HG03159 (cell line): ENCODE data around the gene MAGI3.
"Not testable (repeated sequence)": the region's sequence is repeated elsewhere in the genome, so short reads cannot be mapped to it uniquely, and the experiment has no call there.

Experiments used
- ATAC-seq: cut with Tn5 transposase; IDR thresholded peaks from one replicate; pipeline ENCODE4 v1.9.1; 2021; ENCODE audit warnings: mild to moderate bottlenecking, moderate library complexity; ENCODE audit not compliant: unreplicated experiment

MAGI3 gene

DNA sequence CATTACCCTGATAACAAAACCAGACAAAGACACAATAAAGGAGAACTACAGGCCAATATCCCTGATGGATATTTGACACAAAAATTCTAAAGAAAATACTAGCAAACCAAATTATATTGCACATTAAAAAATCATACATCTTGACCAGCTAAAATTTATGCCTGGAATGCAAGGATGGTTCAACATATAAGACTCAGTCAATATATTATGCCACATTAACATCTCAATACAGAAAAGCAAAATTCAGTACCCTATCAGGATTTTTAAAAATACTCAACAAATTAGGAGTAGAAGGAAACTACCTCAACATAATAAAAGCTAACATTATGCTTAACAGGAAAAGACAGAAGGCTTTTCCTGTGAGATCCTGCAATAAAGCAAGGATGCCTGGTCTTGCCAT, 177.1 kb downstream of the MAGI3 start:
- ATAC-seq = no peak

DNA sequence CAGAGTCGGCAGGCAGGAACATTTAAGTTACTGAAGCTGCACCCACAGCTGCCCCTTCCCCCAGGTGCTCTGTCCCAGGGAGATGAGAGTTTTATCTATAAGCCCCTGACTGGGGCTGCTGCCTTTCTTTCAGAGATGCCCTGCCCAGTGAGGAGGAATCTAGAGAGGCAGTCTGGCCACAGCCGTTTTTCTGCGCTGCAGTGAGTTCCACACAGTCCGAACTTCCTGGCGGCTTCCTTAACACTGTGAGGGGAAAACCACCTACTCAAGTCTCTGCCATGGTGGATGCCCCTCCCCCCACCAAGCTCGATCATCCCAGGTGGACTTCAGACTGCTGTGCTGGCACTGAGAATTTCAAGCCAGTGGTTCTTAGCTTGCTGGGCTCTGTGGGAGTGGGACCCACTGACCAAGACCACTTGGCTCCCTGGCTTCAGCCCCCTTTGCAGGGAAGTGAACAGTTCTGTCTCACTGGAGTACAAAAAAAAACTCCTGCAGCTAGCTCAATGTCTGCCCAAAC, 185.5 kb downstream of the MAGI3 start:
- not testable (repeated sequence) for ATAC-seq

DNA sequence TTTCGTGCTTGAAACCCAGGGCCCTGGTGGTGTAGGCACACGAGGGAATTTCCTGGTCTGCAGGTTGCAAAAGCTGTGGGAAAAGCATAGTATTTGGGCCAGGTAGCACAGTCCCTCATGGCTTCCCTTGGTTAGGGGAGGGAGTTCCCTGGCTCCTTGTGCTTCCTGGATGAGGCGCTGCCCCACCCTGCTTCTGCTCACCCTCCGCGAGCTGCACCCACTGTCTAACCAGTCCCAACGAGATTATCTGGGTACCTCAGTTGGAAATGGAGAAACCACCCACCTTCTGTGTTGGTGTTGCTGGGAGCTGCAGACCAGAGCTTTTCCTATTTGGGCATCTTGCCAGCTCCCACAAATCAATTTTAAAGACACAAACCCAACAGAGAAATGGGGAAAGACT, 186.0 kb downstream of the MAGI3 start:
- ATAC-seq = no peak

DNA sequence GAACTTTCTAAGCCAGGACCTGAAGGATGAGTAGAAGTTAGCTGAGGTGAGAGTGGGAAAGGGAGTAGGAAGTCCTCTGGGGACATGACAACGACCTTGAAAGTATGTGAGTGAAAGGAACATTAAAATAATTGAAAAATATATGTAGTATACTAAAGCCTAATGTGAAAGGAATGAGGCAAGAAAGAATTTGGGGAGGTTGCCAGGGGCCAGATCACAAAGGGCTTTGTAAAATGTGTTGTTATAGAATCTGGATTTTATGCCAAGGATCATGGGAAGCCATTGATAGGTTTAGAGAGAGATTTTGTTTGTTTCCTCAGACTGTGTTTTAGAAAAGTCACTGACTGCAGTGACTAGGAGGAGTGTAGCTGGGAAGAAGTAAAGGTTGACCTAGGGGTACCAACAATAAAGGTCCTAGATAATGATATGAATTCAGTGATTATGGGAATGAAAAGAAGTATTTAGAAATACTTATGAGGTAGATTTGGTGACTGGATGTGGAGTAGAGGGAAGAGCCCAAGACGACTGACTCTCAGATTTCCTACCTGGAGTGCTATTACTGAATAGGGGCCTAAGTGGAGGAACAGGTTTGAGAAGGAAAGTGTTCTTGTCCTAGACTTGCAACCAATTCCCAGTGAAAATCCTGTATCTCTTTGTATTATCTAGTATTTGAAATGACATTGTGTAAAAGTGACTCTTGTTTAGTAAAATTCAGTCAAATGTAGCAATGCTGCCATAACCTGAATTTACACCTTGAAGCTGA, 189.1 kb downstream of the MAGI3 start:
- ATAC-seq = no peak

DNA sequence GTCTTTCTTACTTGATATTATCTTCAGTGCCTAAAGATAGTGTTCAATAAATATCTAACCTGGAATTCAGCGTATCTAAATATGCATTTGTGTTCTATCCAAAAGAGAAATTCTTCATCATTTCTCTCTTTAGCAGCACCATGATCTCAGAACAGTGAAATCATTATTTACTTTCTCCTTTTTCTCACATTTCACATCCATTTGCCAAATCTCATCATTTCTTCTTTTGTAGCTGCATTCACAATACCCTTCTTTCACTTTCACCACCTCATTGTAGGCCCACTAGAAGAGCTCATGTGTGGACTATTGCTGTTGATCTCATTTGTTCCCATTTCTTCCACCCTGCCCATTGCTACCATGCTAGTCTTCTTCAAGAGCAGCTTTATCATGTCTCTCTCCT, 191.0 kb downstream of the MAGI3 start:
- ATAC-seq = no peak

DNA sequence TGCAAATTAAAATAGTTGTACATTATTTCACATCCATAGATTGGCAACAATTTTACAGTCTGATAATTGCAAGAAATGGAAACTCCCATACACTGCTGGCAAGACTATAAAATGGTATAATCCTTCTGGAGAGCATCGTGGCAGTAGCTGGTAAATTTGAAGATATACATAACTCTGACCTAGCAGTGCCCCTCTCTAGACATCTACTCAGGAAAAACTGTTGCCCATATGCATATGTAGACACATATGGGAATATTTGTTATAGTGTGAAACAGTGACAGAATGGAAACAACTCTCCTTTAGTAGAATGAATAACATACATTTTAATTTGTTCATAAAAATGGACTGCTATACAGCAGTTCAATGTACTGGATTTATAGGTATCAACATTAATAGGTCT, 191.8 kb downstream of the MAGI3 start:
- no peak for ATAC-seq

DNA sequence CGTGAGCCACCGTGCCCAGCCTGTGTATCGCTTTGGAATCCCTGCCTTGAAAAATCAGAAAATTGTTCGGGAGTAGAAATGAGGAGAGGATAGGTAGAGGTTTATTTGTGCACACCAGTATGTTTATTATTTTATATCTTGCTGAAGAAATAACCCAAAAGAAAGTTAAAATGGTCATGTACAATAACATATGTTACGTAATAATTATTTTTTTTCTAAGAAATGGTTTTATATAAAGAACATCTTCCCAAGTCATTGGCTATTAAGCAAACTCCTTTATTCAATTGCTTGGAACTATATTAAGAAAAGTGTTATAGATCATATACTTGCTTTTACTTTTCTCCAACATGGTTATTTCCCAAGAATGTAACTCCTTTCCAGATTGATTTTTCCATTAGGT, 197.2 kb downstream of the MAGI3 start:
- no peak for ATAC-seq

DNA sequence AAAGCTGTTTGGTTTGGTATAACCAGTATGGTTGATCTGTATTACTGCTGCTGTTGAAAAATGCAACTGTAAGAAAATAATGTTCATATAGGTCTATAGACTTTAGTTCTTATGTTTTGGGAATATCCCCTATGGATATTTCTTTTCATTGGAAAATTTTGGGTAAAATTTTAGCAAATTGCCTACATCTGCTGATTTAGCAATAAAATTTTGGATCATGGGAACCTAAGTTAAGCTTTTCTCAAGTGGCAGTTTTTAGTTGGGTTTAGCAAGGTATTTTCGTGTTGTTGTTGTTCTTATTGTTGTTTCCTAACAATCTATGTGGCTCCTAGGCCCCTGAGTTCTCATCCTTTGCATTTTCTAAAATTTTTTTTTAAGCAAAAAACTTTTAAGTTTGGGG, 201.9 kb downstream of the MAGI3 start:
- ATAC-seq = no peak

DNA sequence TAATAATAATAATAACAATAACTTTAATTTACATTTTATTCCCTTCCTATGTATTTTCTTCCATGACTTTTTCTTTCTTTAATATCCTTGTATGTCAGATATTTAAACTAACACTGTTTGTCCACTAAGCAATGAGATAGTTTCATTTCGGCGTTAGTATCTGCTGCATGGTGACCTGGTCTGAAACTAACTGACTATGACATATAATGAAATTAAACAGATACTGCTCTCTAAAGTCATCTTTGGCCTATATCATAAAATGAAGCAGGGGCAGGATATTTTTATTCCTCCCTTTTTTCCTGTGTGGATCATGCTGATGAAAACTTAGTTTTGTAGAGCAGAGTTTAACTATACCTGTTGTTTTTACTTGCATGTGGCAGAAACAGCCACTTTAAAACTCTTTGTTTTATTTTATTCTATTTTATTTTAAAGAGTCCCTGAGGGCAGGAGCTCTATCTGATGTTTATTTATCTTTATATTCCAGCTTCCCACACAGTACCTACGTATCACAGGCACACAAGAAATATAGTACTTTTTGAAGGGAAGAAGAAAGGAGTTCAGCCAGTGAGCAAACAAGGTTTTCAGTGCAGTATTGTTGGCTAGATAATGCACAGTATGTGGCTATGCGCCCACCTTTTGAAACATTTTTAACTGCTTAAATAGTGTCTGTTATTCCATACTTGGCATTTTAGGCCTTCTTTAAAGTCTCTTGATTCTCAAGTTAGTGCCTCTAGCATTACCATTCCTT, 203.4 kb downstream of the MAGI3 start:
- ATAC-seq = no peak

DNA sequence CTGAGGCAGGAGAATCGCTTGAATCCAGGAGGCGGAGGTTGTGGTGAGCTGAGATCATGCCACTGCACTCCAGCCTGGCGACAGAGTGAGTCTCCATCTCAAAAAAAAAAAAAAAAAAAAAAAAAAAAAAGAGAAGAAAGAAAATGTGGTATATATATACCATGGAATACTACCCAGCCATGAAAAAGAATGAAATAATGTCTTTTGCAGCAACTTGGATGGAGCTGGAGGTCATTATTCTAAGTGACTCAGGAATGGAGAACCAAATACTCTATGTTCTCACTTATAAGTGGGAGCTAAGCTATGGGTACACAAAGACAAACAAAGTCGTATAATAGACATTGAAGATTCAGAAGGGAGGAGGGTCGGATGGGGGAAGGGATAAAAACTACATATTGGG, 214.2 kb downstream of the MAGI3 start:
- not testable (repeated sequence) for ATAC-seq

DNA sequence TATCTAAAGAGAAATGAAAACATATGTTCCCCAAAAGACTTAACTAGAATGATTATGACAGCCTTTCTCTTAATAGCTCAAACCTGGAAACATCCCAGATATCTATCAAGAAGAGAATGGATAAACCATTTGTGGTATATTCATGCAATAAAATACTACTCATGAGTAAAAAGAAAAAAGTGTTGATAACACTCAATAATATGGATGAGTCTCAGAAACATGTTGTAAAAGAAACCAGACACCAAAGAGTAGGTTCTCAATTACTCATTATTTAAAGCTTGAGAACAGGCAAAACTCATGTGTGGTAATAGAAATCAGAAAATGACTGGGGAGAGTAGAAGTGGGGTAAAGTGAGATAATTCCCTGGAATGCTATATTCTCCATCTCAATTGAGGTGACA, 214.8 kb downstream of the MAGI3 start:
- ATAC-seq = no peak

DNA sequence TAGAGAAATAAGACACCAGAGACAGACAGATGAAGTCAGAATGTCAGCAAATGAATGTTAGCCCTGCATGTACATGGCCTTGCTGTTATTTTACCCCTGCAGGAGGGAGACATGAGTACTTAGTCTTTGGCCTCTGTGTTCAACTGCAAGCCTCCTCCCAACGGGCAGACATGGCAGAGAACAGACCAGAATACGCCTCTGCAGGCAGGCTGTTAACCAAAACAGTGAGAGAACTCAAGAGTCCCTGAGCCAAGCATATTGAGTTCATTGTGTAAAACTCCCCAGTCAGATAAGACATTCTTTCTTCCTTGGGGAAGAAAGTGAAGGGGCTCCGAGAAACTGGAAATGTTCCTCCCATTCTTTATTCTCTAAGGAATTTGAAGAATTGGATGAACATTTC, 218.1 kb downstream of the MAGI3 start:
- no peak for ATAC-seq

DNA sequence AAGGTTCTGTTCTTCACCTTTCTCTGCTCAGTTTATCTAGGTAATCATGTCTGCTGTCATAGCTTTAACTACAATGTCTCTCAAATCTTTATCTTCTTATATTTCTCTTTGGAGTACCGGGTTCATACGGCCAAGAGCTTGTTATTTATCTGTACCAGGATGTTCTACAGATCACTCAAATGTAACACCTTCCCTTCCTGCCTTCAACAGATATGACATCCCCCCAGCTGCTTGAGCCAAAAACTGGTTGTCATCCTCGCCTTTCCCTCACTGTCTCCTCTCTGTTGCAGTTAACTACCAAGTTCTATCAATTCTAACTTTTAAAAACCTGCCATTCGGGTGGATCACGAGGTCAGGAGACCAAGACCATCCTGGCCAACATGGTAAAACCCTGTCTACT, 220.1 kb downstream of the MAGI3 start:
- no peak for ATAC-seq

DNA sequence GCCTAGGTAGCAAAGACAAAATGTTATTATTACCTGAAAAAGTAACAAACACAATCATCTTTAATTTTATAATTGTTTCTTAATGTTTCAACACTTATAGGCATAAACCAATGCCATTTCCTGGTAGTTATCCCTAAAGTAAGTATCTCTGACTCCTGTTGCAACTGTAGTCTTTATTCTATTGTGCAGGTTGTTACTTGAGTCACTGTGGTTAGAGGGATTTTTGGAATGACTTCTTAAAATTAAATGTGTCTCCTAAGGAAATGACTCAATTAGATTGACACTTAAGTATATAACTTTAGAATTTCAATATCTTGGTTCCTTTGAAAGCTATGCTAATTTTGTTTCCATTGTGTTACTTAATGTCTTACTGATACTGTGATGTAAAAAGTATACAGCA, 225.1 kb downstream of the MAGI3 start:
- no peak for ATAC-seq

DNA sequence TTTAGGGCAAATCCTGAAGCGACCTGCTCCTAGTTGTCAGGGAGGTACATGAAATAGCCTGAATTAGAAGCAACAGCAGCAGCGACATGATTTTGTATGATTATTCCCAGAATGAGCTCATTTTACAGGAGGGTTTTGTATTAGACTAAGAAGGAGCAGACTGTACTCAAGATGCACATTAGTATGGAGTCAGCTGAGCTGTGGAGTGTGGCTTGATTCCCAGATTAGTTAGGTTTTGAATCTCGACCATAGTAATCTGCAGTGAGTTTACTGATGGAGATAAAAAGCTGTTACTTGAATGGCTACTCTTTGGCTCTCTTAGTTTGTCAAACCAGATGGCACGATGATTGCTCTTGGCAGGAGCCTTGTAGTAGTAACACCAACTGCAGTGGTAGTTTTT, 225.8 kb downstream of the MAGI3 start:
- no peak for ATAC-seq

DNA sequence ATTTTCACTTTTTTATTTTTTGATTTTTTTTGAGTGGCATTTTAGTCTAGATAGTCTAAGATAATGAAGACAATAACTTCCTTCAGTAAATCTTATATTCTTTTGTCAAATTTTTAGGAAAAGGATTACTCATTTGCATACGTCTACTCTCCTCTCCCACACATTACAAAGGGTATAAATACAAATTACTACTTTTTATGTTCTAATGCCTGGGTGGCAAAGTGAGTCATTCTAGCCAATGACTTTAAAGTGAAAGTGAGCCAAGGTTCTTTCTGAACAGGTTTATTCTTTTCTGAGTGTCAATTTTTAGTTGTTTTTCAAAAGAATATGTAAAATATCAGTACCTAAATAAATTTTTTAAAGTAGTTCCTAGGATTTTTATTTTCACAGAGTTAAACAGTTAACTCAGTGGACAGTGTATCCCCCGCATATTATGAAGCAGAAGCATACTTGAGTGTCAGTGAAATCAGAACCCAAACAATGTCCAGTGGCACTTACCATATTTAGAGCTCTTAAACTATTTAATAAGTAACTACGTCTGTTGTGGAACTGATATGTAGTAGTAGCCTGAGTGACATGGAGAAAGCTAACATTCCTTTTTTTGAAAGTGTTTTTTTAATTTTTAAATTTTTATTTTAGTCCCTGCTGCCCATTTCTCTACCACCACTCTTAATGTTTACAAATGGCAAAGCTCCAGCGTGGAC, 227.3 kb downstream of the MAGI3 start:
- ATAC-seq = no peak

DNA sequence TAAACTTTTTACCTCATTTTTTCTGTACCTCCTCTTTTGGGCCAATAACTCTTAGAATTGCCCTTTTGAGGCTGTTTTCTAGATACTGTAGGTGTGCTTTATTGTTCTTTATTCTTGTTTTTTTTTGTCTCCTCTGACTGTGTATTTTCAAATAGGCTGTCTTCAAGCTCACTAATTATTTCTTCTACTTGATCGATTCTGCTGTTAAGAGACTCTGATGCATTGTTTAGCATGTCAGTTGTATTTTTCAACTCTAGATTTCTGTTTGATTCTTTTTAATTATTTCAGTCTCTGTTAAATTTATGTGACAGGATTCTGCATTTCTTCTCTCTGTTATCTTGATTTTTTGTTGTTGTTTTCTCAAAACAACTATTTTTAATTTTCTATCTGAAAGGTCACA, 238.7 kb downstream of the MAGI3 start:
- ATAC-seq = no peak

DNA sequence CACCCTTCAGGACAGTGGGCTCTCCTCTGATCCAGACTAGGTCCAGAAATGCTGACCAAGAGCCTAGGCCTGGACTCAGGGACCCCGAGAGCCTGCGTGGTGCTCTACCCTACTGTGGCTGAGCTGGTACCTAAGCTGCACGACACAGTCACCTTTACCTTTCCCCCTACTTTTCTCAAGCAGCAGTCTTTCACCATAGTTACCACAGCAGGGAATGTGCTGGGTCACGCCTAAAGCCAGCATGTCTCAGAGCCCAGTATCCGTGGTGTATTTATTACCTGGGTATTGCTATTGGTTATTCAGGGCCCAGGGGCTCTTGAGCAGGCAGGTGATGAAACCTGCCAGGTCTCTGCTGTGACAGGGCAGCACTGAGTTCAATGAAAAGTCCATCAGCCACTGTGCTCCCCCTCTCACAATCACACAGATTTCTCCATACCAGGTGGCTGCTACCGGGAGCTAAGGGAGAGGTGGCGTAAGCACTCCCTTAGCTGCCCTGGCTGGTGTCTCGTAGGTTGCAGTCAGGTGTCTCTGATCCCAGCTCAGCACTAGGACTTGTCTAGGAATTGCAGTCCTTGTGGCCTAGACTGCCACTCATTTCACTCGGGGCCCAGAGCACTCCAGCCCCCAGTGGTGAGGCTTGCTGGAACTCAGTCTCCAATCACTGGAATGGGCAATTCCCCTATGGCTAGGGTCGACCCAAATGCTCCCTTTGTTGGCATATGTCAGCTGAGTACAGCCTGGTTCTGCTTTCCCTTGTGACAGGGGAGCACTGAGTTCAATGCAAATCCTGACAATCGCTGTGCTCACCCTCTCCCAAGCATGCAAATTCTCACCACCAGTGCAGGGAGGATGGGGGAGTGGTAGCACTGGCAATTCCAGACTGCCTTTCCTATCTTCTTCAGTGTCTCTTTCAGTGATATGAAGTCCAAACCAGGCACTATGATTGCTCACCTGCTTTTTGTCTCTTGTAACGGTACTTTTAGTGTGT, 240.3 kb downstream of the MAGI3 start:
- ATAC-seq = no peak

DNA sequence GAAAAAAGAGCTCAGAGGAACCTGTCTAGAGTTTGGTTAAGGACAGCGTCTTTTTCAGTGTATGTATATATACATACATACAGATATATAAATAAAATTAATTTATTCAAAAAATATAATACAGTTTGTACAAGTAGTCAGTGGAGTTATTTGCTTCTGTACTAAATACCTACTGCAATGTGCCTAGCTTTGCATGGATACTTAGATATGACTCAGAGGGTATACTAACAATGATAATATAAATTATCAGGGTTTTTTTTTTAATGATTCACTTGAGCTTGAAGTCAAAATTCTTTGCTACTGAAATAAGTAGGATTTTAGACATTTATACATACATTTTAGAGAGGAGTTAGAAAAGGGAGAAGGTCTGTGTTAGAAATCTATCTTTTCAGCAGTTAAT, 251.1 kb downstream of the MAGI3 start:
- no peak for ATAC-seq

DNA sequence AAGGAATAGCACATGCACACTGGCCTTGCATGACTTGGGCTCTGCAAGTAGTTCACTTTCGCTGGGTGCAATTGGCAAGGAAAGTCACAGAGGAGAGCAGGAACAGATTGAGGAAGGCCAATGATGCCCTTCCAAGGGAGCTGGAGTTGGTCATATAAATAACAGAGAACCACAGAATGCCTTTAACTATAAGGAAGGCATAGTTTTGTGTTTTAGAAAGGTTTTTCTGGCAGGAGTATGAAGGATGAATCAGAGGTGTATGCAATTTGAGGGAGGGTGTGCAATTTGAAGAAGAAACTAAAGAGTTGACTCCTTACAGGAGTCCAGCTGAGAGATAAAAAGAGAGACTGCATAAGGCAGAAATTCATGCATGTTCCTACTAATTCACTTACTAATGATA, 256.8 kb downstream of the MAGI3 start:
- no peak for ATAC-seq

DNA sequence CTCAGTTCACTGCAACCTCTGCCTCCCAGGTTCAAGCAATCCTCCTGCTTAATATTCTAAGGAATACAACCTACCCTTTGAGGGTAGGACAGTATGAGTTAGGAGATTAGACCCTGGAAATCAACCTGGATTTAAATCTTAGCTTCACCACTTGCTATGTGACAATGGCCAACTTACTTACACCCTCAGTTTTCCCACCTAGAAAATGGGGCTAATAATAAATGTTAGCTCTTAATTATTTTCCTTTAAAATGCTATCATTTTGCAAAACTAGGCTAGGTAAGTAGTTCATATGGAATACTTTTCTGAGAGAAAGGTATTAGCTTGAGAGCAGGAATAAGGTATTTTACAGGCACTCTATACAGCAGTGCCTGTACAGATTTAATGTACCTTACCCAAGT, 258.2 kb downstream of the MAGI3 start:
- no peak for ATAC-seq
